ENCODE data around the gene SP140.

DNA sequence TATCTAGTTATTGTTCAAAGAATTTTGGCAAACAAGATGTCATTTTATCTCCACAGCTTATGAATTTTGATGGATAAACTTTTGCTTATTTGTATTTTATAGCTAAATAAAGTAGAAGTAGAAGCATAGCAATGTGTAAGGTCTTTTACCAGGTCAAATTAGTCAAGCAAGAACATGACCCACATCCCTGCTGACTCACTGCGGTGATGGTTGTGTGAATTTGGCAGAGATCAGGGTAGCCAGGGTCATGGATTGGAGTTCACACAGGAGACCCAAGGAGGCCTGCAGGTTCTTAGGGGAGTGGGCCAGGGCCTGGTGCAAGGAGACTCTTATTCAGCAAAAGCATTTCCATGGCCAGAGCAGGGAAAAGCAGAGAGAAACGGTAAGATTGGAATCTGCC lies 18.7 kb downstream of the SP140 start:
- TF ChIP-seq, protein P1, sequence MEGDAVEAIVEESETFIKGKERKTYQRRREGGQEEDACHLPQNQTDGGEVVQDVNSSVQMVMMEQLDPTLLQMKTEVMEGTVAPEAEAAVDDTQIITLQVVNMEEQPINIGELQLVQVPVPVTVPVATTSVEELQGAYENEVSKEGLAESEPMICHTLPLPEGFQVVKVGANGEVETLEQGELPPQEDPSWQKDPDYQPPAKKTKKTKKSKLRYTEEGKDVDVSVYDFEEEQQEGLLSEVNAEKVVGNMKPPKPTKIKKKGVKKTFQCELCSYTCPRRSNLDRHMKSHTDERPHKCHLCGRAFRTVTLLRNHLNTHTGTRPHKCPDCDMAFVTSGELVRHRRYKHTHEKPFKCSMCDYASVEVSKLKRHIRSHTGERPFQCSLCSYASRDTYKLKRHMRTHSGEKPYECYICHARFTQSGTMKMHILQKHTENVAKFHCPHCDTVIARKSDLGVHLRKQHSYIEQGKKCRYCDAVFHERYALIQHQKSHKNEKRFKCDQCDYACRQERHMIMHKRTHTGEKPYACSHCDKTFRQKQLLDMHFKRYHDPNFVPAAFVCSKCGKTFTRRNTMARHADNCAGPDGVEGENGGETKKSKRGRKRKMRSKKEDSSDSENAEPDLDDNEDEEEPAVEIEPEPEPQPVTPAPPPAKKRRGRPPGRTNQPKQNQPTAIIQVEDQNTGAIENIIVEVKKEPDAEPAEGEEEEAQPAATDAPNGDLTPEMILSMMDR (IDR thresholded peaks at IDR 0.05) = no peak
- TF ChIP-seq POLR2AphosphoS5 (IDR thresholded peaks at IDR 0.05; ENCODE audit: insufficient read depth in 1 of 2, low read depth in 1 of 2) (no peak), POLR2A (IDR thresholded peaks at IDR 0.05) (no peak)

Measured in vagina (tissue), 2 donors.